GM23248 (cell line): ENCODE data around the gene CHRD.

Experiments used
- EZH2 ChIP-seq: fragments of 200-600 bp; sonication (generic); IDR thresholded peaks from 2 replicates; pipeline ENCODE4 v1.6.1; 2018; ENCODE audit warnings: antibody characterized with exemption, mild to moderate bottlenecking; ENCODE audit not compliant: insufficient read depth, poor library complexity, severe bottlenecking
- EZH2phosphoT487 ChIP-seq: fragments of 200-600 bp; sonication (generic); IDR thresholded peaks from 2 replicates; pipeline ENCODE4 v1.6.1; 2018; ENCODE audit warnings: antibody characterized with exemption, moderate library complexity, mild to moderate bottlenecking, low read depth; ENCODE audit not compliant: insufficient read depth

- TF ChIP-seq EZH2, result no peak
- no peak for TF ChIP-seq EZH2phosphoT487
Observed at GRCh38 chr3:184372911-184373310, 6.9 kb upstream of the CHRD start.
